SK-N-MC (cell line): ENCODE data around the gene PIAS1.

Source experiments
- DNase-seq: peaks from one replicate; pipeline ENCODE4 v3.0.0-alpha.2; 2011; ENCODE audit warnings: low read depth, low spot score
- H3K27ac ChIP-seq: fragments of 200-600 bp; sonication (generic); 2 replicates; pipeline ENCODE4 v1.5.1; 2016; ENCODE audit warnings: mixed run types
- H3K36me3 ChIP-seq: fragments of 200-600 bp; sonication (generic); 2 replicates; pipeline ENCODE4 v1.6.1; 2017; ENCODE audit warnings: antibody characterized with exemption, low read length, mixed read lengths; ENCODE audit not compliant: insufficient read depth
- H3K4me3 ChIP-seq: fragments of 200-600 bp; sonication (generic); 2 replicates; pipeline ENCODE4 v1.5.1; 2016
- H3K9ac ChIP-seq: fragments of 200-600 bp; sonication (generic); 2 replicates; pipeline ENCODE4 v1.8.0; 2017; ENCODE audit warnings: mixed run types, mixed read lengths; ENCODE audit not compliant: insufficient read length
- H3K9me3 ChIP-seq: fragments of 200-600 bp; sonication (generic); 2 replicates; pipeline ENCODE4 v1.6.1; 2017; ENCODE audit warnings: low read depth, mild to moderate bottlenecking, antibody characterized with exemption, low read length, moderate library complexity, mixed read lengths
- EZH2 ChIP-seq: fragments of 200-600 bp; sonication (generic); IDR thresholded peaks from one replicate; pipeline ENCODE4 v1.6.1; 2017; ENCODE audit warnings: antibody characterized with exemption
- FOXP2 ChIP-seq: optimal IDR thresholded peaks from 2 replicates; pipeline ENCODE3; 2011; ENCODE audit warnings: mild to moderate bottlenecking, moderate library complexity; ENCODE audit not compliant: insufficient read depth; ENCODE audit errors: extremely low read length, control extremely low read depth
- POLR2AphosphoS5 ChIP-seq: IDR thresholded peaks from 2 replicates; pipeline ENCODE4 v1.6.1; 2012; ENCODE audit warnings: mild to moderate bottlenecking, low read depth, low read length, borderline replicate concordance

The PIAS1 gene

DNA sequence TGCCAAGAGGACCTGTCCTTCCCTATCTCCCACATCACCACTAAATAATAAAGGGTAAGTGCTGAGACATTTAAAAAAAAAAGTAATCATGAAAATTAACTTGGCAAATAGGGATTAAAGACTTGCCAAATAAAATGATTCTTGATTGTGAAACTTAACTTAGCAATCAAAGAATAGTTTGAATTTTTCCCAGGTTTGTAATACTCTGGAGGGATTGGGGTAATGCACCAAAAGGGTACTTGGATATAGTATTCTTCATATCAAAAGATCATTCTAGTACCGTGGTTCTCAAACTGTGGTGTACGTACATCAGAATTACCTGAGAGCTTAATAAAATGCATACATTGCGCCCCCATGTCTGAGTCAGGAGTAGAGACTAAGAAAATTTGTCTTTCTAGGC, 122.5 kb downstream of the PIAS1 start:
- H3K9me3 ChIP-seq: no peaks in the 10 kb centered on the region
- no peak overlapping the region for H3K9ac ChIP-seq
- H3K27ac ChIP-seq: no peak overlapping the region
- H3K4me3 ChIP-seq: no peak overlapping the region
- H3K36me3 ChIP-seq: peaks cover 43% of the 10 kb centered on the region
- DNase-seq: no peak
- TF ChIP-seq POLR2AphosphoS5 (no peak), EZH2 (no peak), FOXP2 (no peak)

DNA sequence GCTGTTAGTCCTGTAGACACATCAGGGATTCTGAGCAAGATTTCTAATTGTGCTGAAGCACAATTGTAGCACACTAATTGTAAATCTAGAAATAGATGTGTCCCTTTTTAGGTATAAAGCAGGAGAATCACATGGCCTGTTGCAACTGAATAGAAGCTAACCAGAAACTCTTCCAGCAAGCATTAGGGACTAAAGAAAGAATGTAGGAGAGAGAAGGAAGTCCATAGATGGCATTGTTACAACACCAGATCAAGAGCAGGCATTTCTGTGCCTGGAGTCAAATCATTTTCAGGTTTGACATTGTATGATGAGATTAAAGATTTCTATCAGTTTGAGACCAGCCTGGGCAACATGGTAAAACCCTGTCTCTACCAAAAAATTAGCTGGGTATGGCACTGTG, 123.6 kb downstream of the PIAS1 start:
- TF ChIP-seq FOXP2 (no peak), POLR2AphosphoS5 (no peak)
- H3K4me3 ChIP-seq: no peak overlapping the region
- no peak for DNase-seq
- H3K9me3 ChIP-seq: no peaks in the 10 kb centered on the region
- H3K27ac ChIP-seq: no peak overlapping the region
- peaks cover 50% of the 10 kb centered on the region for H3K36me3 ChIP-seq
- no peak overlapping the region for H3K9ac ChIP-seq

GRCh38 chr15:68183616-68184315, 129.7 kb downstream of the PIAS1 start:
- TF ChIP-seq EZH2: no peak
- no peak for TF ChIP-seq FOXP2
- TF ChIP-seq POLR2AphosphoS5: no peak
- Histone ChIP-seq H3K36me3 (peaks cover 69% of the 10 kb centered on the region), H3K9ac (no peak overlapping the region), H3K4me3 (no peak overlapping the region), H3K9me3 (no peaks in the 10 kb centered on the region), H3K27ac (peak overlapping the region; percentile 68)
- peak; percentile 28 for DNase-seq

DNA sequence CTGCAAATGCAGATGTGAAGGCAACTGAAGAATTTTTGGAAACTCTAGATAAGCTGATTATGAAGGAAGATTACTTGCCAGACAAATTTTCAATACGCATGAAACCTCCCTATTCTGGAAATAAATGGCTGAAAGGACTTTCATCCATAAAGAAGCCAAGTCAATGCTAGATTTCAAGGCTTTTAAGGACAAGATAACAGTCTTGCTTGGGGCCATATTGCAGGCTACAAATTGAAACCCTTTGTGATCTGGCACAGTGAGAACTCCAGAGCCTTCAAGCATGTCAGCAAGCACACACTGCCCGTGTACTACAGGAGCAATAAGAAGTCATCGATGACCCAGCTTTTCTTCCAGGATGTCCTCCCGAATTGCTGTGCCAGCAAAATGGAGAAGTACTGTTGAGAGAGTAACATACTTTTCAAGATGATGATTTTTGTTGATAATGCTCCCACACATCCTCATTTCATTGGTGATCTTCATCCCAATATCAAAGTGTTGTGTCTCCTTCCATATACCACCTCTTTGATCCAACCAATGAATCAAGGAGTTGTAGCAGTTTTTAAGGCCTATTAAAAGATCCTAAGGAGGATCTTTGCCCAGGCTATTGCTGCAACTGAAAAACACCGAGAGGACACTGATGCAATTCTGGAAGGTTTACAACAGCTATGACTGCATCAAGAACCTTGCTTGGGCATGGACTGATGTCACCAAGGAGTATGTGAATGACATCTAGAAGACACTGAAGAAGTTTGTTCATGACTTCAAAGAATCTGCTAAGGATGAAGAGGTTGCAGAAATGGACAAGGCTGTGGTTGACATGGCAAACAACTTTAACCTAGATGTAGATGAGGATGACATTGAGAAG, 130.7 kb downstream of the PIAS1 start:
- TF ChIP-seq EZH2 (no peak), FOXP2 (no peak), POLR2AphosphoS5 (no peak)
- no peak overlapping the region for H3K9ac ChIP-seq
- H3K4me3 ChIP-seq: no peak overlapping the region
- H3K27ac ChIP-seq: peak overlapping the region; percentile 68
- DNase-seq: no peak
- H3K9me3 ChIP-seq: no peaks in the 10 kb centered on the region
- peaks cover 71% of the 10 kb centered on the region for H3K36me3 ChIP-seq

DNA sequence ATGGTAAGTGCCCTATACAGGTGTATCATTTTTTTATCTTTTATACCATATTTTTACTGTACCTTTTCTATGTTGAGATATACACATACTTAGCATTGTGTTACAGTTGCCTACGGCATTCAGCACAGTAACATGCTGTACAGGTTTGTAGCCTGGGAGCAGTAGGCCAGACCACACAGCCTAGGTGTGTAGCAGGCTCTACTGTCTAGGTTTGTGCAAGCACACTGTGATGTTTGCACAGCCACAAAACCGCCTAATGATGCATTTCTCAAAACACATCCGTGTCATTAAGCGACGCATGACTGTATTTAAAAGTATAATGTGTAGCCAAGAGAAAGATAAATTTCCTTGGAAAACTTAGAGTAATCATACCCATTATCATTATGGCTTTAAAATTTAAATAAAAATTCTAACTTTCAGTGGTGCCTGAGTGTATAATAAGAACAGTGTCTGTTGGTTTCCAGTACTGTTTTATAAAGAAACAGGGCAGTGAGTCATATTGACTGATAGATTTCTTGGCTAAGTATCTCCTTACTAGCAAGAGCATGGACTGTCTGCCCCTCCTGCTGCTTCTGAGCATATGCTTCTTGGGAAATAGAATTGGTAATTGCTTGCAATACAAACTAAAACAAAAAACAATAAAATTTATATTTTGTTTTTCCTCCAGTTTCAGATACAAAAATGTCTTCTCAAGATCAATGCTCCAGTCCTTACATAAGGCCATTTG, 132.7 kb downstream of the PIAS1 start:
- no peaks in the 10 kb centered on the region for H3K9me3 ChIP-seq
- peak overlapping the region; percentile 60 for H3K27ac ChIP-seq
- H3K9ac ChIP-seq: no peak overlapping the region
- no peak overlapping the region for H3K4me3 ChIP-seq
- no peak for DNase-seq
- H3K36me3 ChIP-seq: peaks cover 56% of the 10 kb centered on the region
- TF ChIP-seq EZH2 (no peak), POLR2AphosphoS5 (no peak), FOXP2 (no peak)

DNA sequence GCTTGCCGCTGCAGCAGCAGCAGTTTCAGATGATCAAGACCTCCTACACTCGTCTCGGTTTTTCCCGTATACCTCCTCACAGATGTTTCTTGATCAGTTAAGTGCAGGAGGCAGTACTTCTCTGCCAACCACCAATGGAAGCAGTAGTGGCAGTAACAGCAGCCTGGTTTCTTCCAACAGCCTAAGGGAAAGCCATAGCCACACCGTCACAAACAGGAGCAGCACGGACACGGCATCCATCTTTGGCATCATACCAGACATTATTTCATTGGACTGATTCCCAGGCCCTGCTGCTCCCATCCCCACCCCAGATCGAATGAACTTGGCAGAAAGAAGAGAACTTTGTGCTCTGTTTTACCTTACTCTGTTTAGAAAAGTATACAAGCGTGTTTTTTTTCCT, 133.4 kb downstream of the PIAS1 start:
- TF ChIP-seq EZH2 (no peak), FOXP2 (no peak), POLR2AphosphoS5 (no peak)
- no peaks in the 10 kb centered on the region for H3K9me3 ChIP-seq
- no peak for DNase-seq
- no peak overlapping the region for H3K4me3 ChIP-seq
- H3K9ac ChIP-seq: no peak overlapping the region
- H3K27ac ChIP-seq: peak overlapping the region; percentile 60; the same call in 1 of the 2 replicates
- peaks cover 61% of the 10 kb centered on the region for H3K36me3 ChIP-seq

DNA sequence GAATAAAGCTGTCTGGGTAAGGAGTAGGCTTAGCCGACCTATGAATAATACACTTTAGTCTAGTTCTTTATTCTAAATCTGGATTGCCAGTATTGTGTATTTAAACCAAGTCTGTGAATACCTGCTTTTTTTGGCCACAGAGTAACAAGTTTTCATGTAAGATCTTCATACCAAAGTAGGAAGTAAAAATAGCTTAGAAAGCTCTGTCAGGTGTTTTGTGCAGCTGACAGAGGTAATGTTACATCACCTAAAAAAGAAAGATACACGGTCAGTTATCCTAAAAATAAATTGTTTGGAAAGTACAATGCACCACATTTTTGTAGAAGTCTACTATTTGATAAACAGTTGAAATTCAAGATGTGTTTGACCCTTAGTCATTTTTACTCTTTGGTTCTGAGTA, 134.5 kb downstream of the PIAS1 start:
- no peak overlapping the region for H3K27ac ChIP-seq
- no peak for TF ChIP-seq POLR2AphosphoS5
- no peak for TF ChIP-seq EZH2
- no peak for TF ChIP-seq FOXP2
- H3K9ac ChIP-seq: no peak overlapping the region
- H3K4me3 ChIP-seq: no peak overlapping the region
- no peaks in the 10 kb centered on the region for H3K9me3 ChIP-seq
- peaks cover 61% of the 10 kb centered on the region for H3K36me3 ChIP-seq
- no peak for DNase-seq

GRCh38 chr15:68190048-68190447, 135.9 kb downstream of the PIAS1 start:
- H3K27ac ChIP-seq: no peak overlapping the region
- peaks cover 50% of the 10 kb centered on the region for H3K36me3 ChIP-seq
- DNase-seq: no peak
- H3K9ac ChIP-seq: no peak overlapping the region
- no peak overlapping the region for H3K4me3 ChIP-seq
- H3K9me3 ChIP-seq: no peaks in the 10 kb centered on the region
- TF ChIP-seq POLR2AphosphoS5: no peak
- no peak for TF ChIP-seq FOXP2
- TF ChIP-seq EZH2: no peak
